K562 (cell line): ENCODE measurements around the gene DET1. TPM values are rescaled to one million over a fixed set of nuclear protein-coding genes. Genes with fewer than 3 reads are reported as not detected.

Source experiments
- CBFA2T3 ChIP-seq: fragments of 450-650 bp; IDR thresholded peaks from 2 replicates; pipeline ENCODE4 v1.6.1; 2017
- CCNT2 ChIP-seq: IDR thresholded peaks from 2 replicates; pipeline ENCODE4 v1.6.1; 2011; ENCODE audit warnings: borderline replicate concordance, low read depth, mild to moderate bottlenecking, moderate library complexity, mixed read lengths, low read length; ENCODE audit not compliant: insufficient read length; ENCODE audit errors: extremely low read depth
- CHD2 ChIP-seq: IDR thresholded peaks from 2 replicates; pipeline ENCODE4 v1.6.1; 2011; ENCODE audit warnings: low read depth, low read length
- CREB1 ChIP-seq, 2 experiments: sonication (generic) in 1 of 2; formaldehyde crosslinking in 1 of 2; IDR thresholded peaks; 2 replicates each; pipeline versions ENCODE4 v1.6.1 to v1.8.0; 2012 to 2022; ENCODE audit warnings: inconsistent platforms in 1 of 2, mild to moderate bottlenecking in 1 of 2, missing genetic modification reagents in 1 of 2, moderate library complexity in 1 of 2
- DACH1 ChIP-seq: fragments of 450-650 bp; IDR thresholded peaks from 2 replicates; pipeline ENCODE4 v1.6.1; 2018; ENCODE audit not compliant: partially characterized antibody
- EP300 ChIP-seq: IDR thresholded peaks from 2 replicates; pipeline ENCODE4 v1.6.1; 2012; ENCODE audit warnings: low read length, improper control_type of control experiment
- ESRRA ChIP-seq: fragments of 450-650 bp; IDR thresholded peaks from 2 replicates; pipeline ENCODE4 v1.6.1; 2014; ENCODE audit warnings: low read depth, mild to moderate bottlenecking, moderate library complexity, borderline replicate concordance
- HMG20A ChIP-seq: fragments of 450-650 bp; formaldehyde crosslinking; conservative IDR thresholded peaks from 2 replicates; pipeline ENCODE4 v1.4.0; 2020; ENCODE audit warnings: mild to moderate bottlenecking, mixed read lengths
- IRF9 ChIP-seq: fragments of 450-650 bp; IDR thresholded peaks from 2 replicates; pipeline ENCODE4 v1.6.1; 2016; ENCODE audit warnings: missing biosample characterization, missing genetic modification characterization
- KAT7 ChIP-seq: sonication (generic); formaldehyde crosslinking; IDR thresholded peaks from 2 replicates; pipeline ENCODE4 v1.8.0; 2022; ENCODE audit warnings: missing genetic modification reagents, mild to moderate bottlenecking, borderline replicate concordance
- MAFF ChIP-seq: IDR thresholded peaks from 2 replicates; pipeline ENCODE4 v1.6.1; 2012; ENCODE audit warnings: low read length, improper control_type of control experiment
- MCM5 ChIP-seq: fragments of 450-650 bp; IDR thresholded peaks from 2 replicates; pipeline ENCODE4 v1.6.1; 2016; ENCODE audit warnings: low read depth
- RCOR1 ChIP-seq, 2 experiments: IDR thresholded peaks; 2 replicates each; pipeline ENCODE4 v1.6.1; 2012; ENCODE audit warnings: low read depth in 2 of 2, low read length in 2 of 2, borderline replicate concordance in 1 of 2, improper control_type of control experiment in 1 of 2
- SMARCA4 ChIP-seq: fragments of 450-650 bp; IDR thresholded peaks from 2 replicates; pipeline ENCODE4 v1.6.1; 2016
- SMARCE1 ChIP-seq: fragments of 450-650 bp; IDR thresholded peaks from 2 replicates; pipeline ENCODE4 v1.7.1; 2016; ENCODE audit warnings: mild to moderate bottlenecking
- SOX6 ChIP-seq: fragments of 450-650 bp; IDR thresholded peaks from 2 replicates; pipeline ENCODE4 v1.6.1; 2014; ENCODE audit warnings: mild to moderate bottlenecking
- SRSF9 ChIP-seq: fragments of 200-400 bp; formaldehyde crosslinking; IDR thresholded peaks from 2 replicates; pipeline ENCODE4 v1.6.1; 2017; ENCODE audit warnings: low read depth, low read length, borderline replicate concordance
- TBL1XR1 ChIP-seq, 2 experiments: IDR thresholded peaks; 2 replicates each; pipeline ENCODE4 v1.6.1; 2012; ENCODE audit warnings: improper control_type of control experiment in 2 of 2, low read length in 2 of 2, mild to moderate bottlenecking in 1 of 2
- ZC3H11A ChIP-seq: IDR thresholded peaks from 2 replicates; pipeline ENCODE4 v1.6.1; 2012; ENCODE audit warnings: low read depth, low read length, improper control_type of control experiment
- ZNF347 ChIP-seq: fragments of 450-650 bp; formaldehyde crosslinking; IDR thresholded peaks from 2 replicates; pipeline ENCODE4 v1.4.0; 2020; ENCODE audit warnings: low read depth, mild to moderate bottlenecking, moderate library complexity
- ZNF507 ChIP-seq: conservative IDR thresholded peaks from 2 replicates; pipeline ENCODE4 v1.6.1; 2017; ENCODE audit warnings: missing genetic modification characterization, missing compliant biosample characterization
- ZNF609 ChIP-seq: sonication (generic); formaldehyde crosslinking; IDR thresholded peaks from 2 replicates; pipeline ENCODE4 v1.8.1; 2023; ENCODE audit warnings: missing genetic modification reagents, mild to moderate bottlenecking, borderline replicate concordance
- ZNF655 ChIP-seq: fragments of 250-450 bp; sonication (Bioruptor Pico); IDR thresholded peaks from 2 replicates; pipeline ENCODE4 v1.5.0; 2021
- polyA plus RNA-seq, 8 experiments: library from polyadenylated mRNA; depleted of rRNA in 4 of 8; stranded (reverse) in 5 of 8; unstranded in 3 of 8; fragments of >200 nt; fragmentation: Nextera tagmentation in 2 of 8; fragmentation: Illumina TruSeq in 1 of 8; extraction: Ambion mirVana in 2 of 8; extraction: Trizol in 1 of 8; gene quantifications; 2 replicates each; pipeline versions ENCODE4 v1.2.1 to v1.2.3, GENCODE V29; 2011 to 2014; ENCODE audit warnings: inconsistent platforms in 1 of 8, missing spikeins in 1 of 8
- total RNA-seq, 7 experiments: library from RNA; depleted of rRNA in 6 of 7; stranded (reverse); fragments of >200 nt in 6 of 7; fragmentation: Illumina TruSeq in 2 of 7; extraction: Trizol in 2 of 7; gene quantifications; 2 replicates each; pipeline versions ENCODE4 v1.2.1 to v1.2.3, GENCODE V29; 2011 to 2021; ENCODE audit warnings: low replicate concordance in 1 of 7

Gene DET1
- total and polyA plus RNA-seq, 9 of the 15 experiments (the other 6 are each of a cell fraction or from before 2014, with no cell fraction given) = 4.2 to 8.1 (median 6.0) TPM

- TF ChIP-seq ZNF609 (CRISPR knock-in tag) = no peak
- TF ChIP-seq CCNT2 = peak; percentile 18
- TF ChIP-seq EP300 = peak; percentile 38; the same call in 1 of the 2 replicates
- no peak for TF ChIP-seq SRSF9
- TF ChIP-seq ESRRA = peak; percentile 24; the same call in 1 of the 2 replicates
- TF ChIP-seq KAT7 (CRISPR knock-in tag) = no peak
- no peak for TF ChIP-seq ZC3H11A
- peak in 1 of 2 experiments; percentile 47; a peak in 1 of 4 replicates for TF ChIP-seq RCOR1 (IDR thresholded peaks at IDR 0.05; ENCODE audit: borderline replicate concordance in 1 of 2, low read depth in 2 of 2, low read length in 2 of 2)
- TF ChIP-seq ZNF655 (CRISPR knock-in tag) = no peak
- TF ChIP-seq MCM5 = no peak
- 0 out of 2 replicates have a peak, but pooled peaks have one; percentile 29 for TF ChIP-seq IRF9 (tag)
- TF ChIP-seq ZNF347 (CRISPR knock-in tag) = no peak
- no peak for TF ChIP-seq ZNF507
- TF ChIP-seq CREB1 (IDR thresholded peaks at IDR 0.05) = 0 out of 2 replicates have a peak, but pooled peaks have one; percentile 16
- TF ChIP-seq CREB1 (CRISPR knock-in tag; IDR thresholded peaks at IDR 0.05) = no peak
- peak; percentile 34; the same call in 1 of the 2 replicates for TF ChIP-seq CBFA2T3
- 0 out of 2 replicates have a peak, but pooled peaks have one; percentile 56 for TF ChIP-seq MAFF
- TF ChIP-seq SMARCA4 = peak; percentile 78
- no peak for TF ChIP-seq HMG20A (CRISPR knock-in tag)
- peak in 1 of 2 experiments; percentile 55; a peak in 1 of 4 replicates for TF ChIP-seq TBL1XR1 (IDR thresholded peaks at IDR 0.05; ENCODE audit: low read length in 2 of 2)
- TF ChIP-seq SOX6 = no peak
- TF ChIP-seq DACH1 = no peak
- no peak for TF ChIP-seq CHD2
- TF ChIP-seq SMARCE1 = peak; percentile 66; the same call in 1 of the 2 replicates
Measured at GRCh38 chr15:88465633-88466224, 80.8 kb downstream of the DET1 start (continued).
